ENCODE data around the gene CRTC3.

The CRTC3 gene

GRCh38 chr15:90665288-90666134, 135.8 kb downstream of the CRTC3 start:
- no peak for TF ChIP-seq CTCF (IDR thresholded peaks at IDR 0.05)

- no peak for TF ChIP-seq CTCF (IDR thresholded peaks at IDR 0.05)
These were observed 136.6 kb downstream of the CRTC3 start for GRCh38 chr15:90666135-90666909.

- TF ChIP-seq CTCF (IDR thresholded peaks at IDR 0.05), result no peak
These were observed 137.5 kb downstream of the CRTC3 start for GRCh38 chr15:90667073-90667754.

GRCh38 chr15:90671216-90671615, 141.5 kb downstream of the CRTC3 start:
- TF ChIP-seq CTCF (IDR thresholded peaks at IDR 0.05), result no peak

- no peak for TF ChIP-seq CTCF (IDR thresholded peaks at IDR 0.05)
These were observed 144.8 kb downstream of the CRTC3 start for GRCh38 chr15:90674476-90674875.

GRCh38 chr15:90675464-90675863, 145.7 kb downstream of the CRTC3 start:
- TF ChIP-seq CTCF (IDR thresholded peaks at IDR 0.05), result no peak

Data from LNCAP (cell line).